HL-60 (cell line): ENCODE measurements around the gene SLC7A14.

Experiments
- DNase-seq, 2 experiments: peaks; one replicate each; pipeline ENCODE4 v3.0.0-alpha.2; 2010 to 2020; ENCODE audit warnings: low read depth in 1 of 2, low spot score in 1 of 2
- H3K27ac ChIP-seq: fragments of 250-450 bp; sonication (Bioruptor Pico); replicated peaks from 2 replicates; pipeline ENCODE4 v1.5.1; 2020; ENCODE audit warnings: mild to moderate bottlenecking, moderate library complexity
- H3K27me3 ChIP-seq: fragments of 250-450 bp; sonication (Bioruptor Pico); 2 replicates; pipeline ENCODE4 v1.5.1; 2021; ENCODE audit warnings: mild to moderate bottlenecking, moderate library complexity; ENCODE audit not compliant: insufficient read depth, poor library complexity, severe bottlenecking
- H3K4me3 ChIP-seq: replicated peaks from 2 replicates; pipeline ENCODE4 v1.5.1; 2011; ENCODE audit warnings: mild to moderate bottlenecking, control low read depth, low read length; ENCODE audit not compliant: insufficient read depth
- CTCF ChIP-seq: IDR thresholded peaks from one replicate; pipeline ENCODE4 v1.5.1; 2011; ENCODE audit warnings: low read length, control low read depth, inconsistent platforms; ENCODE audit not compliant: insufficient read depth
- GABPA ChIP-seq: IDR thresholded peaks from 2 replicates; pipeline ENCODE4 v1.6.1; 2012; ENCODE audit warnings: low read depth
- POLR2AphosphoS5 ChIP-seq: IDR thresholded peaks from 2 replicates; pipeline ENCODE4 v1.6.1; 2012; ENCODE audit warnings: low read depth
- REST ChIP-seq: IDR thresholded peaks from 2 replicates; pipeline ENCODE4 v1.6.1; 2012; ENCODE audit warnings: low read depth; ENCODE audit not compliant: insufficient replicate concordance
- SPI1 ChIP-seq: IDR thresholded peaks from 2 replicates; pipeline ENCODE4 v1.6.1; 2012; ENCODE audit warnings: low read depth, mild to moderate bottlenecking, borderline replicate concordance

Gene SLC7A14

GRCh38 chr3:170441412-170441811 lies 144.5 kb downstream of the SLC7A14 start:
- no peak for DNase-seq
- TF ChIP-seq CTCF (no peak), SPI1 (no peak), POLR2AphosphoS5 (no peak), GABPA (no peak), REST (no peak)
- no peak overlapping the region for H3K4me3 ChIP-seq
- H3K27ac ChIP-seq: no peak overlapping the region
- peaks cover 2% of the 10 kb centered on the region for H3K27me3 ChIP-seq

GRCh38 chr3:170440344-170440743 lies 145.5 kb downstream of the SLC7A14 start:
- H3K4me3 ChIP-seq: no peak overlapping the region
- no peak overlapping the region for H3K27ac ChIP-seq
- no peak for DNase-seq
- no peak for TF ChIP-seq POLR2AphosphoS5
- TF ChIP-seq CTCF: no peak
- no peak for TF ChIP-seq SPI1
- no peak for TF ChIP-seq REST
- TF ChIP-seq GABPA: no peak
- H3K27me3 ChIP-seq: peaks cover 4% of the 10 kb centered on the region

GRCh38 chr3:170438836-170439235 lies 147.0 kb downstream of the SLC7A14 start:
- Histone ChIP-seq H3K27ac (no peak overlapping the region), H3K27me3 (peaks cover 4% of the 10 kb centered on the region), H3K4me3 (no peak overlapping the region)
- DNase-seq: no peak
- no peak for TF ChIP-seq GABPA
- no peak for TF ChIP-seq POLR2AphosphoS5
- TF ChIP-seq REST: no peak
- TF ChIP-seq SPI1: no peak
- TF ChIP-seq CTCF: no peak
